HG03565 (cell line): ENCODE measurements around the gene IFNA6.
"Not testable (repeated sequence)": the region's sequence is repeated elsewhere in the genome, so short reads cannot be mapped to it uniquely, and the experiment has no call there.

Source experiments
- ATAC-seq: cut with Tn5 transposase; IDR thresholded peaks from one replicate; pipeline ENCODE4 v1.9.1; 2021; ENCODE audit warnings: mild to moderate bottlenecking, moderate library complexity; ENCODE audit not compliant: unreplicated experiment

The IFNA6 gene

GRCh38 chr9:21350787-21351186 is at the start of gene IFNA6:
TSS of gene IFNA6 (minus strand) at chr9:21350887. CDS start at chr9:21350887, 0 bp downstream.
- no peak for ATAC-seq

- ATAC-seq = no peak
Measured at GRCh38 chr9:21399956-21400355, 49.3 kb upstream of the IFNA6 start.

GRCh38 chr9:21398955-21399489 is 48.3 kb upstream of the IFNA6 start:
- no peak for ATAC-seq

GRCh38 chr9:21395778-21396717 is 45.4 kb upstream of the IFNA6 start:
- peak; percentile 60 for ATAC-seq

GRCh38 chr9:21392270-21392669 is 41.6 kb upstream of the IFNA6 start:
- ATAC-seq = peak; percentile 81

GRCh38 chr9:21385131-21385670 is 34.5 kb upstream of the IFNA6 start, which contains the start of gene IFNA2:
TSS of gene IFNA2 (minus strand) at chr9:21385398. CDS start at chr9:21385329, 69 bp downstream.
- no peak for ATAC-seq

- no peak for ATAC-seq
Measured at GRCh38 chr9:21383627-21384026, 32.9 kb upstream of the IFNA6 start.

- peak; percentile 98 for ATAC-seq
Measured at GRCh38 chr9:21381448-21382339, 31.0 kb upstream of the IFNA6 start.

GRCh38 chr9:21371467-21371866 is 20.8 kb upstream of the IFNA6 start:
- not testable (repeated sequence) for ATAC-seq

- ATAC-seq = no peak
Measured at GRCh38 chr9:21367957-21368356, 17.3 kb upstream of the IFNA6 start, which contains the start of gene IFNA13. TSS of gene IFNA13 (minus strand) at chr9:21368057. CDS start at chr9:21368010, 47 bp downstream.

- peak; percentile 90 for ATAC-seq
Measured at GRCh38 chr9:21367169-21367568, 16.5 kb upstream of the IFNA6 start.

- no peak for ATAC-seq
Measured at GRCh38 chr9:21362287-21362686, 11.6 kb upstream of the IFNA6 start.

GRCh38 chr9:21357479-21358460 is 7.1 kb upstream of the IFNA6 start:
- peak; percentile 94 for ATAC-seq

GRCh38 chr9:21348430-21348970 is 2.2 kb downstream of the IFNA6 start:
- no peak for ATAC-seq

GRCh38 chr9:21340735-21341134 is 10.0 kb downstream of the IFNA6 start:
- ATAC-seq = no peak

GRCh38 chr9:21336457-21336856 is 14.2 kb downstream of the IFNA6 start:
- no peak for ATAC-seq

- ATAC-seq = peak; percentile 78
Measured at GRCh38 chr9:21334701-21335632, 15.7 kb downstream of the IFNA6 start, which contains the start of gene KLHL9. TSS of gene KLHL9 (minus strand) at chr9:21335404. CDS start at chr9:21334859, 545 bp downstream.

GRCh38 chr9:21333226-21333625 is 17.5 kb downstream of the IFNA6 start:
- ATAC-seq = no peak
